CD4-positive, alpha-beta T cell (primary cell): ENCODE measurements around the gene CRTC1. TPM values are rescaled to one million over a fixed set of nuclear protein-coding genes. Genes with fewer than 3 reads are reported as not detected.

Experiments used
- ATAC-seq: fragments of 200-7000 bp; cut with Tn5 transposase; one replicate; pipeline ENCODE4 v1.10.0; 2022; ENCODE audit warnings: mild to moderate bottlenecking; ENCODE audit not compliant: poor library complexity
- CTCF ChIA-PET: fragments of 350-600 bp; sonication (Branson Sonifier 250); formaldehyde crosslinking; loops from one replicate; lab custom pipeline; 2021; ENCODE audit warnings: antibody characterized with exemption, inconsistent platforms; lab: Charles Lee
- POLR2A ChIA-PET: fragments of 350-600 bp; sonication (Branson Sonifier 250); formaldehyde crosslinking; loops from one replicate; lab custom pipeline; 2021; ENCODE audit warnings: antibody characterized with exemption, inconsistent platforms; lab: Charles Lee
- DNase-seq, 14 experiments: peaks; one replicate each; pipeline ENCODE4 v3.0.0-alpha.2; 2013 to 2020; ENCODE audit warnings: mixed read lengths in 2 of 14
- H3K27ac ChIP-seq, 2 donors: one replicate each; pipeline versions ENCODE4 v1.5.1 to v1.7.0; 2013; ENCODE audit warnings: low read length in 2 of 2, low read depth in 1 of 2, mild to moderate bottlenecking in 1 of 2
- H3K27me3 ChIP-seq, 2 experiments: 1 replicate in 1 of 2; 2 replicates in 1 of 2; pipeline versions ENCODE4 v1.6.1 to v1.7.0; 2013; ENCODE audit warnings: low read length in 2 of 2, control low read depth in 1 of 2, mild to moderate bottlenecking in 1 of 2, moderate library complexity in 1 of 2; ENCODE audit not compliant: insufficient read depth in 2 of 2, control insufficient read depth in 1 of 2
- H3K36me3 ChIP-seq: one replicate; pipeline ENCODE4 v1.6.1; 2013; ENCODE audit warnings: low read length, control low read depth; ENCODE audit not compliant: insufficient read depth
- H3K4me1 ChIP-seq: one replicate; pipeline ENCODE4 v1.6.1; 2013; ENCODE audit warnings: low read length, control low read depth; ENCODE audit not compliant: insufficient read depth
- H3K4me3 ChIP-seq: one replicate; pipeline ENCODE4 v1.5.1; 2013; ENCODE audit warnings: mild to moderate bottlenecking, low read length, moderate library complexity
- H3K9me3 ChIP-seq, 2 experiments: 1 replicate in 1 of 2; 2 replicates in 1 of 2; pipeline versions ENCODE4 v1.6.1 to v1.7.0; 2013; ENCODE audit warnings: low read length in 2 of 2, mild to moderate bottlenecking in 2 of 2, control low read depth in 1 of 2, moderate library complexity in 1 of 2; ENCODE audit not compliant: control insufficient read depth in 1 of 2, insufficient read depth in 1 of 2
- H3K27ac Mint-ChIP-seq: one replicate; pipeline ENCODE4 v1.8.0; 2020; ENCODE audit warnings: mixed read lengths
- H3K27me3 Mint-ChIP-seq: one replicate; pipeline ENCODE4 v1.8.0; 2021; ENCODE audit warnings: mixed read lengths
- H3K36me3 Mint-ChIP-seq: one replicate; pipeline ENCODE4 v1.8.0; 2021; ENCODE audit warnings: low read depth, mixed read lengths
- H3K4me1 Mint-ChIP-seq: one replicate; pipeline ENCODE4 v1.8.0; 2021; ENCODE audit warnings: low read depth, mixed read lengths
- H3K4me3 Mint-ChIP-seq: one replicate; pipeline ENCODE4 v1.8.0; 2020; ENCODE audit warnings: mild to moderate bottlenecking, mixed read lengths
- H3K9me3 Mint-ChIP-seq: one replicate; pipeline ENCODE4 v1.8.0; 2020; ENCODE audit warnings: mixed read lengths
- CTCF ChIP-seq: fragments of 200-600 bp; IDR thresholded peaks from one replicate; pipeline ENCODE4 v1.8.0; 2022; ENCODE audit warnings: antibody characterized with exemption, mild to moderate bottlenecking
- intact Hi-C, 2 experiments: fragments of 100-400 bp; cut with DNase I in 1 of 2; cut with micrococcal nuclease in 1 of 2; formaldehyde crosslinking; loops; one replicate each; pipeline versions ENCODE4 v1.15.1 to v1.9.0; 2023 to 2025; cut with DNase I, micrococcal nuclease
- total RNA-seq, 174 experiments: library from RNA in 2 of 174; stranded (reverse) in 2 of 174; gene quantifications; one replicate each; pipeline ENCODE4 v1.2.3 and lab custom pipeline; 2021 to 2026

CRTC1 gene
- total RNA-seq, 2 experiments from 2014 or later: 11.8 to 12.2 TPM

GRCh38 chr19:18776736-18777135 is 93.3 kb downstream of the CRTC1 start:
- CTCF ChIA-PET: no interaction called here
- DNase-seq: peak in 1 of 14 experiments; percentile 18
- intact Hi-C loops: no loop called here

DNA sequence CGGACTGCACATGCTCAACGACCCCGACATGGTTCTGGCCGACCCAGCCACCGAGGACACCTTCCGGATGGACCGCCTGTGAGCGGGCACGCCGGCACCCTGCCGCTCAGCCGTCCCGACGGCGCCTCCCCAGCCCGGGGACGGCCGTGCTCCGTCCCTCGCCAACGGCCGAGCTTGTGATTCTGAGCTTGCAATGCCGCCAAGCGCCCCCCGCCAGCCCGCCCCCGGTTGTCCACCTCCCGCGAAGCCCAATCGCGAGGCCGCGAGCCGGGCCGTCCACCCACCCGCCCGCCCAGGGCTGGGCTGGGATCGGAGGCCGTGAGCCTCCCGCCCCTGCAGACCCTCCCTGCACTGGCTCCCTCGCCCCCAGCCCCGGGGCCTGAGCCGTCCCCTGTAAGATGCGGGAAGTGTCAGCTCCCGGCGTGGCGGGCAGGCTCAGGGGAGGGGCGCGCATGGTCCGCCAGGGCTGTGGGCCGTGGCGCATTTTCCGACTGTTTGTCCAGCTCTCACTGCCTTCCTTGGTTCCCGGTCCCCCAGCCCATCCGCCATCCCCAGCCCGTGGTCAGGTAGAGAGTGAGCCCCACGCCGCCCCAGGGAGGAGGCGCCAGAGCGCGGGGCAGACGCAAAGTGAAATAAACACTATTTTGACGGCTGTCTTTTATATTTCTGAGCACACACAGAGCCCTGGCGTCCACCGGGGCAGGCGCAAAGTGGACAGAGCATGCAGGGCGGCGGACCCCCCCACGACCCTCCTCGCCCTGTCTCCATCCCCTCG is 94.0 kb downstream of the CRTC1 start:
- TF ChIP-seq CTCF: no peak
- Mint-ChIP-seq H3K36me3 (no peaks in the 10 kb centered on the region), H3K27ac (no peak overlapping the region), H3K4me1 (no peaks in the 10 kb centered on the region), H3K9me3 (no peaks in the 10 kb centered on the region), H3K27me3 (no peaks in the 10 kb centered on the region), H3K4me3 (no peak overlapping the region)
- ATAC-seq (no peak), DNase-seq (no peak)
- no peak overlapping the region for H3K4me3 ChIP-seq
- no peaks in the 10 kb centered on the region for H3K36me3 ChIP-seq
- intact Hi-C loops: no loop called here
- H3K27me3 ChIP-seq: no peaks in the 10 kb centered on the region
- no peaks in the 10 kb centered on the region for H3K9me3 ChIP-seq
- ChIA-PET CTCF (no interaction called here), POLR2A (no interaction called here)
- H3K27ac ChIP-seq: no peak overlapping the region
- H3K4me1 ChIP-seq: no peaks in the 10 kb centered on the region

More at GRCh38 chr19:18776736-18777135, 93.3 kb downstream of the CRTC1 start:
- Mint-ChIP-seq H3K9me3 (no peaks in the 10 kb centered on the region), H3K27ac (no peak overlapping the region), H3K4me1 (no peaks in the 10 kb centered on the region), H3K4me3 (no peak overlapping the region), H3K36me3 (no peaks in the 10 kb centered on the region), H3K27me3 (no peaks in the 10 kb centered on the region)
- ATAC-seq: no peak
- Histone ChIP-seq H3K27me3 (no peaks in the 10 kb centered on the region), H3K27ac (no peak overlapping the region), H3K4me1 (no peaks in the 10 kb centered on the region), H3K4me3 (no peak overlapping the region), H3K9me3 (no peaks in the 10 kb centered on the region), H3K36me3 (no peaks in the 10 kb centered on the region)
- POLR2A ChIA-PET: no interaction called here
- no peak for TF ChIP-seq CTCF

- H3K9me3 ChIP-seq: no peaks in the 10 kb centered on the region
- DNase-seq: no peak
- POLR2A ChIA-PET: no interaction called here
- no peaks in the 10 kb centered on the region for H3K36me3 Mint-ChIP-seq
- no peak overlapping the region for H3K4me3 ChIP-seq
- no peaks in the 10 kb centered on the region for H3K27me3 ChIP-seq
- intact Hi-C loops: no loop called here
- no peaks in the 10 kb centered on the region for H3K27me3 Mint-ChIP-seq
- H3K4me1 ChIP-seq: no peaks in the 10 kb centered on the region
- no peak for ATAC-seq
- CTCF ChIA-PET: no interaction called here
- H3K27ac ChIP-seq: no peak overlapping the region
- no peak for TF ChIP-seq CTCF
- H3K36me3 ChIP-seq: no peaks in the 10 kb centered on the region
- H3K27ac Mint-ChIP-seq: no peak overlapping the region
- H3K9me3 Mint-ChIP-seq: no peaks in the 10 kb centered on the region
- no peaks in the 10 kb centered on the region for H3K4me1 Mint-ChIP-seq
- H3K4me3 Mint-ChIP-seq: no peak overlapping the region
These were observed 94.6 kb downstream of the CRTC1 start for GRCh38 chr19:18778076-18778389.
